ENCODE measurements around the gene TBC1D14.
A peak's percentile ranks its signal among the peaks of the same experiment; 100 is the strongest.

TBC1D14 gene, protein sequence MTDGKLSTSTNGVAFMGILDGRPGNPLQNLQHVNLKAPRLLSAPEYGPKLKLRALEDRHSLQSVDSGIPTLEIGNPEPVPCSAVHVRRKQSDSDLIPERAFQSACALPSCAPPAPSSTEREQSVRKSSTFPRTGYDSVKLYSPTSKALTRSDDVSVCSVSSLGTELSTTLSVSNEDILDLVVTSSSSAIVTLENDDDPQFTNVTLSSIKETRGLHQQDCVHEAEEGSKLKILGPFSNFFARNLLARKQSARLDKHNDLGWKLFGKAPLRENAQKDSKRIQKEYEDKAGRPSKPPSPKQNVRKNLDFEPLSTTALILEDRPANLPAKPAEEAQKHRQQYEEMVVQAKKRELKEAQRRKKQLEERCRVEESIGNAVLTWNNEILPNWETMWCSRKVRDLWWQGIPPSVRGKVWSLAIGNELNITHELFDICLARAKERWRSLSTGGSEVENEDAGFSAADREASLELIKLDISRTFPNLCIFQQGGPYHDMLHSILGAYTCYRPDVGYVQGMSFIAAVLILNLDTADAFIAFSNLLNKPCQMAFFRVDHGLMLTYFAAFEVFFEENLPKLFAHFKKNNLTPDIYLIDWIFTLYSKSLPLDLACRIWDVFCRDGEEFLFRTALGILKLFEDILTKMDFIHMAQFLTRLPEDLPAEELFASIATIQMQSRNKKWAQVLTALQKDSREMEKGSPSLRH

GRCh38 chr4:6909113-6909969, at the start of gene TBC1D14:
Gene TBC1D14 (plus strand): TSS chr4:6909826. CDS start chr4:6923390, 13,564 bp downstream.
- peak; percentile 51 to 98 (median 87) for DNase-seq

GRCh38 chr4:6868386-6868785, 41.2 kb upstream of the TBC1D14 start:
- DNase-seq, result no peak

- DNase-seq, result no peak
These were observed 39.7 kb upstream of the TBC1D14 start for GRCh38 chr4:6869944-6870343.

DNA sequence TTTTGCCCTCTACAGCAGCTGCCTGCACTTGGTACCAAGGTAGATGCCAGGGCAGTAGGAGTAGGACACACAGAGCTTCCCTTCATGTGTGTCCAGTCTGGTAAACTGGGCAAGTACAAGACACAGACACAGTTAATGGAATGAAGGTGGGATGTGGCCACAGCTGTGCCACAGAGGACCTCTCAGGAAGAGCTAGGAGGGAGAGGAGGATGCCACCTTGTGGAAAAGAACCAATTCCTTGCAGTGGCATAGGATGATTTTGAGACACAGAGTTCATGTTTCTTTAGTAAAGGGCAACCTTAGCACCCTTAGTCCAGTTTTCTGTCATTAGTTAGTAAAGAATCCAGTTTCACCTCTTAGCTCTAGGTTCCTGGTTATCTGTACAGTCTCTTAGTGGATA, 36.3 kb upstream of the TBC1D14 start:
- no peak for DNase-seq

DNA sequence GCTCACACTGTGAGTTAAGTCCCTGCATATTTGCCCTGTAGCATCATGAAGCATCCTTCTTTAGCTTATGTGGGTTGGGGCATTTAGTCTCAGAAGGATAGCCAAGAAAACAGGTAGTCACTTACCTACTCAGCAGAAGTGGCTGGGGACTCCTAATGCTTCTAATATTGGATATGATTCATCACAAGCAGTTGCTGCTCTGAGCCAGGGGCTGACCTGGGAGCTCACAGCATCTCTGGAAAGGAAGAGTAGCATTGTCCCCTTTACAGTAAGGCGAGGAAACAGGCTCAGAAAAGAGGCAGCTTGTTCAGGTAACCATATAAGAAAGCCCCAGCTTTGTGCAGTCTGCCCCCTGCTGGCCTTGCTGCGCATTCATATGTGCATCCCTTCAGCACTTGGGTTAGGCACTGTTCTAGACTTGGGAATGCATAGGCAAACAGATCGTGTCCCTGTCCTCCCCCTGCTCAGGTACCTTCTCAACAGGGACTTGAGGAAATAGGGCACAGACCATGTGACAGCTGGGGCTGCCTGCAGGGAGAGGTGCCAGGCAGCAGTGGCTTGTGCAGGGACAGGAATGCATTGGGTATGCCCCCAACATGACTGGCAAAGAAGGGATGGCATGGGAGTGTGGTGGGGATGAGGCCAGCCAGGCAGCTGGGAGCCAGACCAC, 35.7 kb upstream of the TBC1D14 start:
- DNase-seq, result peak in 37 of 51 donors; percentile 13 to 78 (median 51)

- no peak for DNase-seq
These were observed 34.6 kb upstream of the TBC1D14 start for GRCh38 chr4:6874981-6875380.

GRCh38 chr4:6875431-6875831, 34.2 kb upstream of the TBC1D14 start:
- peak in 19 of 51 donors; percentile 8 to 64 (median 34) for DNase-seq

- no peak for DNase-seq
These were observed 33.2 kb upstream of the TBC1D14 start for GRCh38 chr4:6876440-6876839.

- no peak for DNase-seq
These were observed 32.6 kb upstream of the TBC1D14 start for GRCh38 chr4:6877067-6877466.

DNA sequence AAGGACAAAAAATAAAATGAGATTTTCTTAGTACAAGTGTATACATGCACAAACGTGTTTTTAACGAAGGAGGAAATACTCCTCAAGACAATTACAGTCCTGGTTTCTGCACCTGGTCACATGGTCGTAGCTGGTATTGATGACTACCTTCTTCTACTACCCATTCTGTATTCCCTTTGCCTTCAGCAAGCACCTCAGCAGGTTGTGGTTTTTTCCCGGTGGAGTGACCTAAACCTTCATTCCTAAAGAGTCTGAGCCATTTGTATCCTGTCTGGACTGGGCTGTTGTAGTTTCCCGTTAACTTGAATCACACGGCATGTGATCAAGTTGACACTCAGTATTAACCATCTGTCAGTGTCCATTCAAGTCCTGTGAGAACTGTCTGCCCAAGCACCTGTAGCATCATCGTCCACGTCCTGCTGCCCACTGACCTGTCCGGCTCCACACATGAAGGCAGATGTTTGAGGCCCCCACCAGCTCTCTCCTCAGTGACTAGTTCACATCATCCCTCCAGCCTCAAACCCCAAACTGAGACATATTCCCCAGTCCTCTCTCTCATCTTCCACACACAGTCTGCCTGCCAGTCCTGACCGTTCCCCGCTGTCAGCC, 31.1 kb upstream of the TBC1D14 start:
- DNase-seq, result no peak

- peak in 3 of 51 donors; percentile 12 to 28 (median 12) for DNase-seq
These were observed 28.9 kb upstream of the TBC1D14 start for GRCh38 chr4:6880691-6881090.

GRCh38 chr4:6881908-6882307, 27.7 kb upstream of the TBC1D14 start:
- DNase-seq, result no peak

- no peak for DNase-seq
These were observed 25.2 kb upstream of the TBC1D14 start for GRCh38 chr4:6884341-6884870.

DNA sequence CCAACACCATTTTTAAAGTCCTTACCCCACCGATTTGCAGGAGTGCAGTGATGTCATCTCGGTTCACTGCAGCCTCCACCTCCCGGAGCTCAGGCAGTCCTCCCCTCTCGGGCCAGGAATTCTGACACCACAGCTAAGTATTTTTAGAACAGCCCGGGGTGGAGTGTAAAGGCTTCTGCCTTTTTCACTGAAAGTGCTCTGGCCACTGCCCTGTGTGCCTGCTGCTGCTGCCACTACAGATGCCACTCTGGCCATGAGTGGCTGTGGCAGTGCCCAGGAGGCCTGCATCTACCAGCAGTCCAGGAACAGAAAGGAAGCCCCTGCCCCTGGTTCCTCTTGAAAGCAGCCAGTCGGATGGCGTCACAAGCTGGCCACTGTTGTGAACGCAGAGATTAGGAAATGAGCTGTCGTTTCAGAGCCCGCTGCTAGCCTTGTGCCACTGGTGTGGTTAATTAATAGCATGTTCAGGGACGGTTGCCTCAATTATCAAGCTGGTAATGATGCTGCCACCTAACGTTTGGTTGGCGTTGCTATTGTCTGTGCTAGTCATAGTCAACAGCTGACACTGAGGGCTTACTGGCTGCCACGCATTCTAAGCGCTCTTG, 23.6 kb upstream of the TBC1D14 start:
- DNase-seq, result peak in 33 of 51 donors; percentile 17 to 80 (median 56)

- DNase-seq, result no peak
These were observed 22.7 kb upstream of the TBC1D14 start for GRCh38 chr4:6886886-6887285.

DNA sequence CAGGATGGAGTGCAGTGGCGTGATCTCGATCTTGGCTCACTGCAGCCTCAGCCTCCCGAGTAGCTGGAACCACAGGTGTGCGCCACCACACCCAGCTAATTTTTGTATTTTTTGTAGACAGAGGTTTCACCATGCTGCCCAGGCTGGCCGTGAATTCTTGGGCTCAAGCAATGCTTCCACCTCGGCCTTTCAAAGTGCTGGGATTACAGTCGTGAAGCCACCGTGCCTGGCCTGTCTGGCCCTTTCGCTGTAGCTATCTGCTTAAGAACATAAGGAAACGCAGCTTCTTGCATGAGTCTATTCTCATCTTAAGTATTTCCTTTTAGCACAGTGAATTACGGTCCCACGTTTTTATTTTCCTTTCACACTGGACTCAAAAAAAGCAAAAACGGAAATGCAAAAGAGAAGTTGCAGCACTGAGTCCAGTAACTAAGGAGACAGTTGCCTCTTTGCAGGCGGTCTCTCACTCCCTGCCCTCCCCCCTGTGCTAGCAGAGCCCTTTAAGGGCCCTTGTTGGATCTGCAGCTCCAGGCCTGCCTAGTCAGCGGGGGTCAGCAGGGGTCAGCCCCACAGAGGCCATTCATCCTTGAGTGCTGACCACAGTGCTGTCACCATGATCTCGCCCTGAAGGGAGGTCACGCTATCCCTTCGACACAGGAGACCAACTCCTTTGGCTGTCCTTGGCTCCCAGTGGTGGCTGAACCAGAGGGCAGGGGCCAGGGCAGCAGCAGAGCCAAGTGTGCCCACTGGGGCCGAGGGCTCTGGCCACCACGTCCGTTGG, 21.8 kb upstream of the TBC1D14 start:
- no peak for DNase-seq

- no peak for DNase-seq
These were observed 21.0 kb upstream of the TBC1D14 start for GRCh38 chr4:6888506-6889071.

- no peak for DNase-seq
These were observed 20.4 kb upstream of the TBC1D14 start for GRCh38 chr4:6889101-6889735.

Measured in hypothalamus (tissue), 51 donors.